ENCODE results near the gene SIRT5. TPM values are rescaled to one million over a fixed set of nuclear protein-coding genes. Genes with fewer than 3 reads are reported as not detected.

SIRT5 gene
- polyA plus RNA-seq, 1 donor from 2014 or later = 15.9 TPM

GRCh38 chr6:13605634-13606033 is 31.2 kb downstream of the SIRT5 start:
- Histone ChIP-seq H3K27ac (ENCODE audit: low read length) (no peak overlapping the region), H4K20me1 (ENCODE audit: insufficient read depth) (no peaks in the 10 kb centered on the region), H3K79me2 (replicated peaks; ENCODE audit: insufficient read depth, low read length) (no peaks in the 10 kb centered on the region), H3K4me3 (ENCODE audit: low read length) (no peak overlapping the region), H3K9me3 (ENCODE audit: low read length) (no peaks in the 10 kb centered on the region), H3K9ac (ENCODE audit: low read length) (no peak overlapping the region), H2AFZ (ENCODE audit: low read depth, low read length) (no peak overlapping the region), H3K9me2 (ENCODE audit: insufficient read depth, low read length) (no peaks in the 10 kb centered on the region), H3K4me2 (ENCODE audit: low read length) (no peak overlapping the region), H3F3A (ENCODE audit: insufficient read depth, low read length, poor library complexity, severe bottlenecking) (no peaks in the 10 kb centered on the region), H3K27me3 (ENCODE audit: insufficient read depth, low read depth, low read length) (no peaks in the 10 kb centered on the region), H3K36me3 (ENCODE audit: insufficient read depth, low read length) (no peaks in the 10 kb centered on the region)
- TF ChIP-seq EZH2 (IDR thresholded peaks at IDR 0.05; ENCODE audit: borderline replicate concordance, insufficient read depth, low read length, poor library complexity, severe bottlenecking) (no peak), CTCF (IDR thresholded peaks at IDR 0.05; ENCODE audit: poor library complexity, severe bottlenecking) (no peak), REST (IDR thresholded peaks at IDR 0.05; ENCODE audit: borderline replicate concordance) (no peak), RAD21 (conservative IDR thresholded peaks at IDR 0.05) (no peak), EP300 (conservative IDR thresholded peaks at IDR 0.05; ENCODE audit: poor library complexity, severe bottlenecking) (no peak), POLR2AphosphoS5 (IDR thresholded peaks at IDR 0.05) (no peak), MXI1 (conservative IDR thresholded peaks at IDR 0.05; ENCODE audit: poor library complexity, severe bottlenecking) (no peak), SMC3 (conservative IDR thresholded peaks at IDR 0.05; ENCODE audit: poor library complexity) (no peak), TAF1 (IDR thresholded peaks at IDR 0.05; ENCODE audit: low read depth) (no peak)

GRCh38 chr6:13611715-13612114 is 37.3 kb downstream of the SIRT5 start:
- Histone ChIP-seq H3K36me3 (ENCODE audit: insufficient read depth, low read length) (no peaks in the 10 kb centered on the region), H3K9ac (ENCODE audit: low read length) (no peak overlapping the region), H3K27ac (ENCODE audit: low read length) (no peak overlapping the region), H3K9me3 (ENCODE audit: low read length) (no peaks in the 10 kb centered on the region), H3K4me3 (ENCODE audit: low read length) (no peak overlapping the region), H3K79me2 (replicated peaks; ENCODE audit: insufficient read depth, low read length) (peaks cover 10% of the 10 kb centered on the region), H3K27me3 (ENCODE audit: insufficient read depth, low read depth, low read length) (no peaks in the 10 kb centered on the region), H4K20me1 (ENCODE audit: insufficient read depth) (no peaks in the 10 kb centered on the region), H3K4me2 (ENCODE audit: low read length) (no peak overlapping the region), H2AFZ (ENCODE audit: low read depth, low read length) (no peak overlapping the region), H3K9me2 (ENCODE audit: insufficient read depth, low read length) (no peaks in the 10 kb centered on the region), H3F3A (ENCODE audit: insufficient read depth, low read length, poor library complexity, severe bottlenecking) (peaks cover 4% of the 10 kb centered on the region)
- TF ChIP-seq TAF1 (IDR thresholded peaks at IDR 0.05; ENCODE audit: low read depth) = no peak
- no peak for TF ChIP-seq SMC3 (conservative IDR thresholded peaks at IDR 0.05; ENCODE audit: poor library complexity)
- no peak for TF ChIP-seq EP300 (conservative IDR thresholded peaks at IDR 0.05; ENCODE audit: poor library complexity, severe bottlenecking)
- TF ChIP-seq MXI1 (conservative IDR thresholded peaks at IDR 0.05; ENCODE audit: poor library complexity, severe bottlenecking) = no peak

Data from neural cell (in vitro differentiated cells).